ENCODE data around the gene PRKCA. TPM values are rescaled to one million over a fixed set of nuclear protein-coding genes. Genes with fewer than 3 reads are reported as not detected.

Gene PRKCA
- total RNA-seq, 1 experiment from 2014 or later: 29.5 TPM

- ChIA-PET POLR2A (no interaction called here), CTCF (interaction anchor here (1.4 to 2.7 kb wide), 3 partner anchors 19 to 108 kb away, joined by 5 to 11 read pairs (median 6); no protein-coding TSS in a partner anchor)
- H3K27ac Mint-ChIP-seq: no peak overlapping the region
- ATAC-seq: no peak
- TF ChIP-seq ZNF263 (CRISPR knock-in tag; IDR thresholded peaks at IDR 0.05; ENCODE audit: low read depth) (no peak), TEAD1 (CRISPR knock-in tag; IDR thresholded peaks at IDR 0.05) (no peak), ZNF317 (CRISPR knock-in tag; IDR thresholded peaks at IDR 0.05; ENCODE audit: borderline replicate concordance, low read depth) (no peak), GABPB1 (CRISPR knock-in tag; IDR thresholded peaks at IDR 0.05) (no peak), MXD4 (CRISPR knock-in tag; IDR thresholded peaks at IDR 0.05; ENCODE audit: borderline replicate concordance) (no peak), ZNF121 (CRISPR knock-in tag; IDR thresholded peaks at IDR 0.05) (no peak), EMX1 (CRISPR knock-in tag; IDR thresholded peaks at IDR 0.05) (no peak), CBFB (CRISPR knock-in tag; IDR thresholded peaks at IDR 0.05; ENCODE audit: low read depth) (no peak), GRHL2 (CRISPR knock-in tag; IDR thresholded peaks at IDR 0.05; ENCODE audit: insufficient replicate concordance, severe bottlenecking) (no peak), USF1 (CRISPR knock-in tag; IDR thresholded peaks at IDR 0.05) (no peak), JAZF1 (CRISPR knock-in tag; IDR thresholded peaks at IDR 0.05) (no peak)
- DNase-seq (ENCODE audit: low spot score): no peak
- no peaks in the 10 kb centered on the region for H3K9me3 Mint-ChIP-seq
- H3K4me3 Mint-ChIP-seq: peak overlapping the region; percentile 55
- H3K27me3 Mint-ChIP-seq (ENCODE audit: low read depth): peaks cover 33% of the 10 kb centered on the region
- peaks cover 1% of the 10 kb centered on the region; the same call in 1 of the 2 replicates for H3K4me1 Mint-ChIP-seq
- no peaks in the 10 kb centered on the region for H3K36me3 Mint-ChIP-seq
Measured at GRCh38 chr17:66836063-66837005, 533.9 kb downstream of the PRKCA start.

GRCh38 chr17:66837226-66837625 is 534.8 kb downstream of the PRKCA start:
- ChIA-PET POLR2A (no interaction called here), CTCF (interaction anchor here (0.9 to 1.4 kb wide), 2 partner anchors 18 to 109 kb away, joined by 3 to 6 read pairs; no protein-coding TSS in a partner anchor)
- DNase-seq (ENCODE audit: low spot score) (no peak), ATAC-seq (no peak)
- H3K27me3 Mint-ChIP-seq (ENCODE audit: low read depth): peaks cover 32% of the 10 kb centered on the region
- no peak overlapping the region for H3K27ac Mint-ChIP-seq
- no peak for TF ChIP-seq ATF2 (CRISPR knock-in tag; IDR thresholded peaks at IDR 0.05; ENCODE audit: borderline replicate concordance, low read depth)
- no peak for TF ChIP-seq MYBL2 (CRISPR knock-in tag; IDR thresholded peaks at IDR 0.05)
- no peak for TF ChIP-seq TEAD4 (CRISPR knock-in tag; IDR thresholded peaks at IDR 0.05)
- TF ChIP-seq ZNF219 (CRISPR knock-in tag; IDR thresholded peaks at IDR 0.05; ENCODE audit: borderline replicate concordance): no peak
- no peak for TF ChIP-seq NR2C2 (CRISPR knock-in tag; IDR thresholded peaks at IDR 0.05)
- no peak for TF ChIP-seq FOXK1 (CRISPR knock-in tag; IDR thresholded peaks at IDR 0.05)
- no peak for TF ChIP-seq ZNF138 (CRISPR knock-in tag; conservative IDR thresholded peaks at IDR 0.05)
- TF ChIP-seq ZNF317 (CRISPR knock-in tag; IDR thresholded peaks at IDR 0.05; ENCODE audit: borderline replicate concordance, low read depth): no peak
- no peak for TF ChIP-seq ARID4B (CRISPR knock-in tag; IDR thresholded peaks at IDR 0.05; ENCODE audit: borderline replicate concordance)
- no peak for TF ChIP-seq ZNF512 (CRISPR knock-in tag; IDR thresholded peaks at IDR 0.05; ENCODE audit: borderline replicate concordance)
- no peak for TF ChIP-seq ZBTB21 (CRISPR knock-in tag; IDR thresholded peaks at IDR 0.05; ENCODE audit: borderline replicate concordance)
- TF ChIP-seq CDX4 (CRISPR knock-in tag; IDR thresholded peaks at IDR 0.05; ENCODE audit: borderline replicate concordance): no peak
- TF ChIP-seq USF1 (CRISPR knock-in tag; IDR thresholded peaks at IDR 0.05): no peak
- no peak for TF ChIP-seq MLX (CRISPR knock-in tag; IDR thresholded peaks at IDR 0.05)
- H3K4me1 Mint-ChIP-seq: no peaks in the 10 kb centered on the region
- no peaks in the 10 kb centered on the region for H3K9me3 Mint-ChIP-seq
- no peak overlapping the region for H3K4me3 Mint-ChIP-seq
- H3K36me3 Mint-ChIP-seq: no peaks in the 10 kb centered on the region

Measured in WTC11 (cell line).